Endodermal cell (in vitro differentiated cells): ENCODE results near the gene CPAMD8. TPM values are rescaled to one million over a fixed set of nuclear protein-coding genes. Genes with fewer than 3 reads are reported as not detected.
A peak's percentile ranks its signal among the peaks of the same experiment; 100 is the strongest.
"Not testable (repeated sequence)": the region's sequence is repeated elsewhere in the genome, so short reads cannot be mapped to it uniquely, and the experiment has no call there.

ENCODE experiments used
- DNase-seq: peaks from one replicate; pipeline ENCODE4 v3.0.0-alpha.2; 2017
- H3K27ac ChIP-seq: 2 replicates; pipeline ENCODE4 v1.5.1; 2013; ENCODE audit warnings: mild to moderate bottlenecking, low read depth, low read length, moderate library complexity
- H3K27me3 ChIP-seq: 2 replicates; pipeline ENCODE4 v1.6.1; 2013; ENCODE audit warnings: mild to moderate bottlenecking, low read length, moderate library complexity; ENCODE audit not compliant: insufficient read depth, control insufficient read depth, poor library complexity, severe bottlenecking
- H3K36me3 ChIP-seq: 2 replicates; pipeline ENCODE4 v1.7.0; 2013; ENCODE audit warnings: mild to moderate bottlenecking, low read length, moderate library complexity; ENCODE audit not compliant: control insufficient read depth, insufficient read depth
- H3K4me1 ChIP-seq: one replicate; pipeline ENCODE4 v1.7.0; 2013; ENCODE audit warnings: low read length; ENCODE audit not compliant: control insufficient read depth, insufficient read depth
- H3K4me3 ChIP-seq: 2 replicates; pipeline ENCODE4 v1.5.1; 2013; ENCODE audit warnings: mild to moderate bottlenecking, low read length, moderate library complexity
- H3K9ac ChIP-seq: 2 replicates; pipeline ENCODE4 v1.6.1; 2013; ENCODE audit warnings: mild to moderate bottlenecking, low read length, moderate library complexity; ENCODE audit not compliant: poor library complexity, severe bottlenecking; ENCODE audit errors: extremely low read depth
- H3K9me3 ChIP-seq: 2 replicates; pipeline ENCODE4 v1.6.1; 2013; ENCODE audit warnings: mild to moderate bottlenecking, low read length, moderate library complexity; ENCODE audit not compliant: control insufficient read depth
- H3K27ac Mint-ChIP-seq: 2 replicates; pipeline ENCODE4 v1.8.0; 2020; ENCODE audit warnings: mixed read lengths
- H3K27me3 Mint-ChIP-seq: 2 replicates; pipeline ENCODE4 v1.8.0; 2021; ENCODE audit warnings: mild to moderate bottlenecking, mixed read lengths; ENCODE audit not compliant: insufficient read depth
- H3K36me3 Mint-ChIP-seq: 2 replicates; pipeline ENCODE4 v1.8.0; 2020; ENCODE audit warnings: low read depth, mixed read lengths
- H3K4me1 Mint-ChIP-seq: 2 replicates; pipeline ENCODE4 v1.8.0; 2020; ENCODE audit warnings: mixed read lengths
- H3K4me3 Mint-ChIP-seq: 2 replicates; pipeline ENCODE4 v1.8.0; 2020; ENCODE audit warnings: mild to moderate bottlenecking, moderate library complexity, mixed read lengths
- H3K9me3 Mint-ChIP-seq: 2 replicates; pipeline ENCODE4 v1.8.0; 2020; ENCODE audit warnings: mild to moderate bottlenecking, mixed read lengths
- CTCF ChIP-seq: fragments of 200-600 bp; sonication (generic); conservative IDR thresholded peaks from 2 replicates; pipeline ENCODE4 v1.5.0; 2021; ENCODE audit warnings: antibody characterized with exemption, mild to moderate bottlenecking
- WGBS, 2 experiments: methylation state at CpG; one replicate each; pipeline versions ENCODE4 v1.1.5 to v1.1.7; 2013; ENCODE audit warnings: missing lambda C conversion rate in 2 of 2, mixed read lengths in 1 of 2; ENCODE audit not compliant: insufficient coverage in 1 of 2, insufficient read length in 1 of 2; 5-methylcytosine and 5-hydroxymethylcytosine counted together
- total RNA-seq, 2 donors: library from RNA; stranded (reverse); fragmentation: NEBNext Ultra II Directional in 1 of 2; extraction: Animal tissue kit (Norgen Biotek cat#: 25700) in 1 of 2; gene quantifications; 2 replicates in 1 of 2; 3 replicates in 1 of 2; pipeline ENCODE4 v1.2.1, GENCODE V29; 2021

CPAMD8 gene
- total RNA-seq, 2 donors from 2014 or later = 19.7 to 22.9 TPM

DNA sequence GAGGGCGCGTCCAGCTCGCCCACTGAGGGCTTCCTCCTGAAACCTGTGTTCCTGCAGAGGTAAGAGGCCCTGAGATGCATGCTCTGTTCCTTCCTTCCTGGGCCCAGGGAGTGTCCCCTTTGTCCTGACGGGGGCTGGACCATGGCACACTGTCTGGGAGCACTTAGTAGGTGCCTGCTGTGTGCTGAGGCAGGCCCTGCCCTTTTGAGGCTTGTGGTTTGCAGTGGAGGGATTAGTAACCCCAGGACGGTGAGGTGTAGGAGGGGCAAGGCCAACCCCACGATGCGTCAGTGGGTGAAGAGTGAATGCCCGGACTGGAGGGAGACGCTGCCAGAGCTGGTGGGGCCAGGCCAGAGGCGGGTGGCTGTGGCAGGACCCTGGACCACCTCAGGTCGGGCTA, 149.0 kb downstream of the CPAMD8 start:
- peaks cover 2% of the 10 kb centered on the region for H3K27me3 Mint-ChIP-seq
- no peaks in the 10 kb centered on the region for H3K4me1 Mint-ChIP-seq
- Histone ChIP-seq H3K4me1 (no peaks in the 10 kb centered on the region), H3K4me3 (no peak overlapping the region), H3K9ac (no peak overlapping the region), H3K27me3 (no peaks in the 10 kb centered on the region), H3K36me3 (peaks cover 24% of the 10 kb centered on the region), H3K9me3 (peaks cover 14% of the 10 kb centered on the region), H3K27ac (no peak overlapping the region)
- 85 to 100% methylated on average over 2 to 11 of the region's 11 CpGs for WGBS, 2 experiments
- peaks cover 63% of the 10 kb centered on the region for H3K36me3 Mint-ChIP-seq
- TF ChIP-seq CTCF = no peak
- peaks cover 18% of the 10 kb centered on the region for H3K9me3 Mint-ChIP-seq
- no peak for DNase-seq
- H3K4me3 Mint-ChIP-seq = no peak overlapping the region
- no peak overlapping the region for H3K27ac Mint-ChIP-seq

DNA sequence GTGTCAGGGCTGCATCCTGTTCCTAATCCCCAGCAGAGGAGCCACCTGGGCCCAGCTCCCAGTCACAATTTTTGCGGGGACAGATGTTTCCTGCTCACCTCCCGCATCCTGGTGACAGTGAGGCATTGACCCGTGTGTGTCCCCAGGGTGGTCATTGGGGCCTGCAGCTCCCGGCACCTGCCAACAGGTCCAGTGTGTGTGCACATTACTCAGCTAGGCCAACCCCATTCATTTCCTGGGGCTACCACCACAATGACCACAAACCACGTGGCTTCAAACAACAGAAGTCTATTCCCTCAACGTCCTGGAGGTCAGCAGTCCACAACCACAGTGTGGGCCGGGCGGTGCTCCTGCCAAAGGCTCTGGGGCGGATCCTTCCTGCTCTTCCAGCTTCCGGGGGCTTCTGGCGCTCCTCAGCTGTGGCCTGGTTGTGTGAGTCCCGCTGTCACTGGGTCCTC, 149.7 kb downstream of the CPAMD8 start:
- Histone ChIP-seq H3K36me3 (peaks cover 26% of the 10 kb centered on the region), H3K4me3 (no peak overlapping the region), H3K27ac (no peak overlapping the region), H3K4me1 (no peaks in the 10 kb centered on the region), H3K9me3 (peaks cover 9% of the 10 kb centered on the region), H3K9ac (no peak overlapping the region), H3K27me3 (no peaks in the 10 kb centered on the region)
- Mint-ChIP-seq H3K36me3 (peaks cover 62% of the 10 kb centered on the region), H3K4me3 (no peak overlapping the region), H3K27me3 (peaks cover 2% of the 10 kb centered on the region), H3K9me3 (peaks cover 12% of the 10 kb centered on the region), H3K4me1 (no peaks in the 10 kb centered on the region), H3K27ac (no peak overlapping the region)
- 94% methylated on average over 10 to 12 of the region's 12 CpGs for WGBS, 2 experiments
- no peak for DNase-seq
- TF ChIP-seq CTCF = no peak

GRCh38 chr19:16875584-16876555, 150.7 kb downstream of the CPAMD8 start:
- H3K27me3 ChIP-seq = no peaks in the 10 kb centered on the region
- no peak overlapping the region for H3K9ac ChIP-seq
- no peak overlapping the region for H3K4me3 ChIP-seq
- Mint-ChIP-seq H3K27ac (no peak overlapping the region), H3K27me3 (no peaks in the 10 kb centered on the region), H3K4me1 (no peaks in the 10 kb centered on the region), H3K4me3 (no peak overlapping the region), H3K9me3 (peaks cover 1% of the 10 kb centered on the region), H3K36me3 (peaks cover 63% of the 10 kb centered on the region)
- no peaks in the 10 kb centered on the region for H3K9me3 ChIP-seq
- 97 to 99% methylated on average over 19 to 39 of the region's 39 CpGs for WGBS, 2 experiments
- H3K4me1 ChIP-seq = no peaks in the 10 kb centered on the region
- H3K36me3 ChIP-seq = peaks cover 37% of the 10 kb centered on the region
- peak overlapping the region; percentile 17 for H3K27ac ChIP-seq
- no peak for TF ChIP-seq CTCF
- DNase-seq = no peak

GRCh38 chr19:16874978-16875299, 151.7 kb downstream of the CPAMD8 start:
- not testable (repeated sequence) for H3K27me3 Mint-ChIP-seq, H3K4me3 ChIP-seq, H3K4me1 ChIP-seq, H3K27me3 ChIP-seq, H3K9me3 Mint-ChIP-seq, H3K9me3 ChIP-seq, H3K27ac ChIP-seq, H3K4me1 Mint-ChIP-seq, DNase-seq, H3K4me3 Mint-ChIP-seq
- H3K36me3 ChIP-seq = peaks cover 38% of the 10 kb centered on the region
- peak overlapping the region; percentile 78 for H3K27ac Mint-ChIP-seq
- peak overlapping the region; percentile 16 for H3K9ac ChIP-seq
- peaks cover 60% of the 10 kb centered on the region for H3K36me3 Mint-ChIP-seq
